Measurements from ENCODE around the gene ZNF860.

DNA sequence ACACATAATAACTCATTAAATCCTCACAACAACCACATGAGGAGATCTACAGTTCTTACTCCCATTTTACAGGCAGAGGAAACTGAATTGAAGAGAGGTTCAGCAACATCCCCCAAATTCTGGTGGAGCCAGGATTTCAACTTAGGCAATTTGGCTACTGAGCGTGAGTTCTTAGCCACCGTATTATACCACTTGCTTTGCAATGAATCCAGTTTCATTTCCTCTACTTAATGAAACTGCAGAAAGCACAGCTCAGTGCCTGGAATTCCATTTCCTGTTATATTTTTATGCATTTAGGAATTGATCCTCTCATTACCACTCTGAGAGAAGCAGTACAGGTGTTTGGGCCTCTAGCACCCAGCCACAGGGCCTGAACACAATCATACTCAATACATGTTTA, 4.3 kb downstream of the ZNF860 start:
- TF ChIP-seq YY1 (IDR thresholded peaks at IDR 0.05; ENCODE audit: insufficient read depth, insufficient read length) (no peak), ZNF274 (IDR thresholded peaks at IDR 0.05; ENCODE audit: low read depth, low read length) (no peak)

Measured in NT2/D1 (cell line).